ENCODE measurements around the gene ZMYM4.

ZMYM4 gene

DNA sequence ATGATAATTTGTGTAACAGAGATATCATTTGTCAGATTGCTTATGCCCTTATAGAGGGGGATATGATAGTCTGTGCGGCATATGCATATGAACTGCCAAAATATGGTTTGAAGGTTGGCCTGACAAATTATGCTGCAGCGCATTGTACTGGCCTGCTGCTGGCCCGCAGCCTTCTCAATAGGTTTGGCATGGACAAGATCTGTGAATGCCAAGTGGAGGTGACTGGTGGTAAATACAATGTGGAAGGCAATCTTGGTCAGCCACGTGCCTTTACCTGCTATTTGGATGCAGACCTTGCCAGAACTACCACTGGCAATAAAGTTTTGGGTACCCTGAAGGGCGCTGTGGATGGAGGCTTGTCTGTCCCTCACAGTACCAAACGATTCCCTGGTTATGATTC is 82.4 kb downstream of the ZMYM4 start:
- no peak overlapping the region for H3K4me3 ChIP-seq (ENCODE audit: low read depth, low read length)
- TF ChIP-seq, protein P1, sequence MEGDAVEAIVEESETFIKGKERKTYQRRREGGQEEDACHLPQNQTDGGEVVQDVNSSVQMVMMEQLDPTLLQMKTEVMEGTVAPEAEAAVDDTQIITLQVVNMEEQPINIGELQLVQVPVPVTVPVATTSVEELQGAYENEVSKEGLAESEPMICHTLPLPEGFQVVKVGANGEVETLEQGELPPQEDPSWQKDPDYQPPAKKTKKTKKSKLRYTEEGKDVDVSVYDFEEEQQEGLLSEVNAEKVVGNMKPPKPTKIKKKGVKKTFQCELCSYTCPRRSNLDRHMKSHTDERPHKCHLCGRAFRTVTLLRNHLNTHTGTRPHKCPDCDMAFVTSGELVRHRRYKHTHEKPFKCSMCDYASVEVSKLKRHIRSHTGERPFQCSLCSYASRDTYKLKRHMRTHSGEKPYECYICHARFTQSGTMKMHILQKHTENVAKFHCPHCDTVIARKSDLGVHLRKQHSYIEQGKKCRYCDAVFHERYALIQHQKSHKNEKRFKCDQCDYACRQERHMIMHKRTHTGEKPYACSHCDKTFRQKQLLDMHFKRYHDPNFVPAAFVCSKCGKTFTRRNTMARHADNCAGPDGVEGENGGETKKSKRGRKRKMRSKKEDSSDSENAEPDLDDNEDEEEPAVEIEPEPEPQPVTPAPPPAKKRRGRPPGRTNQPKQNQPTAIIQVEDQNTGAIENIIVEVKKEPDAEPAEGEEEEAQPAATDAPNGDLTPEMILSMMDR (IDR thresholded peaks at IDR 0.05; ENCODE audit: borderline replicate concordance, insufficient read depth, low read depth, low read length): no peak

DNA sequence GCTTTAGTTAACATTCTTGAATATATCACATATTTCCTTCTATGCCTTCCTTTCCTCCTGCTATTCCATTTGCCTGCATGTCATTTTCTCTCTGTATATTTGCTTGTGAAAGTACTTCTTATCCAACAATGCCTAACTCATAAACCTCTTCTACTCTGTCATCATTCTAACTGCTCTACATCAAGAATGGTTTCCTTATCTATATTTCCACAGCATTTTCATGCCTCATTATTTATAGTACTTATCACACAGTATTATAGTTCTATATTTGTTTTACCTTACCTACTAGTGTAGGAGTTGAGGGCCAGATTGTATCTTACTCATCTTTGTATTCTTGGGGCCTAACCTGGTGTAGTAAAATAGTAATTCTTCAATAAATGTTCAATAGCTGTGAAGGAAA is 91.5 kb downstream of the ZMYM4 start:
- TF ChIP-seq, protein P1 (IDR thresholded peaks at IDR 0.05; ENCODE audit: borderline replicate concordance, insufficient read depth, low read depth, low read length): no peak
- no peak overlapping the region for H3K4me3 ChIP-seq (ENCODE audit: low read depth, low read length)

DNA sequence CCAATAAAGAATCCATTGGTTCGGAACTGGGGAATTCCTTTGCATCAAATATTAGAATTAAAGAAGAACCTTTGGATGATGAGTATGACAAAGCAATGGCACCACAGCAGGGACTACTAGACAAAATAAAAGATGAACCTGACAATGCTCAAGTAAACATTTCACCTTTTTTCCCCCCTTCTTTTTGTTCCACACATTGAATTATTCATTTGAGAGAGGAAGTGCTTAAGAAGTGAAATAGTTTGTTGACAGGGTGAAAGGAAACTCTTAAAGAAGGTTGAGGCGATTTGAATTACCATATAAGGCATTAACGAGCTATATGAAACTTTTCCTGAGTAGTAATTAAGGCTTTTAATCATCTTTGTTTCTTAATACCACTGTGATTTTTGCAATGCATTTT is 93.1 kb downstream of the ZMYM4 start:
- H3K4me3 ChIP-seq (ENCODE audit: low read depth, low read length): no peak overlapping the region

DNA sequence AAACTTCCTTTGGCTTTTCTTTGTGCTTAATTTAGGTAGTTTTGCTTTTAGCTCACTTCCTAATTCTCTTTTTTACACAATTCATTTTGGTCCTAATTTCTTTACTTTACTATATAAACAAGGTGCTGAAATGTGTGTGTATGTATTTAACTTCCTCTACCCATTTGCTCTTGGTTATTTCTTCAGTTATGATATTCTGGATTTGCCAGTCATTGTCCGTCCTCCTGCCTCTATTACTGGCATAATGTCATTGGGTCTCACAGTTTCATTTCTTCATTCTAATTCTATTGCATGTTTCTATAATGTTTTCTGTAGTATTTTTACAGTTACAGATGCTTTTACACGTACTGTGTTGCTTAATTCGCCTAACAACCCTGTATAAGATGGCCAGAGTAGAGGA is 96.2 kb downstream of the ZMYM4 start:
- TF ChIP-seq, protein P1 (IDR thresholded peaks at IDR 0.05; ENCODE audit: borderline replicate concordance, insufficient read depth, low read depth, low read length): no peak
- no peak overlapping the region for H3K4me3 ChIP-seq (ENCODE audit: low read depth, low read length)

More for the DNA sequence above, 93.1 kb downstream of the ZMYM4 start:
- TF ChIP-seq, protein P1 (IDR thresholded peaks at IDR 0.05; ENCODE audit: borderline replicate concordance, insufficient read depth, low read depth, low read length): no peak

DNA sequence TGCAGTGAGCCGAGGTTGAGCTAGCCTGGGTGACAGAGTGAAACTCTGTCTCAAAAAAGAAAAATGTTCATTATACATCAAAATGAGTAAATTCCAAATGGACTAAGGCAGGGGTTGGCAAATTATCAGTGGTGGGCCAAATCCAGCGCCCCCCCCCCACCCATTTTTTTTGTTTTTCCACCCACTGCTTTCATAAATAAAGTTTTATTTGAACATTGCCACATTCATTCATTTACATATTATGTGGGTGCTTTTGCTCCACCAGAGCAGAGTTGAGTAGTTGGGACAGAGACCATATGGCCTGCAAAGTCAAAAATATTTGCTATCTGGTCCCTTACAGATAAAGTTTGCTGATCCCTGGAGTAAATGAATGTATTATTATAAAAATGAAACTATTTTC is 99.4 kb downstream of the ZMYM4 start:
- no peak overlapping the region for H3K4me3 ChIP-seq (ENCODE audit: low read depth, low read length)
- TF ChIP-seq, protein P1 (IDR thresholded peaks at IDR 0.05; ENCODE audit: borderline replicate concordance, insufficient read depth, low read depth, low read length): no peak

DNA sequence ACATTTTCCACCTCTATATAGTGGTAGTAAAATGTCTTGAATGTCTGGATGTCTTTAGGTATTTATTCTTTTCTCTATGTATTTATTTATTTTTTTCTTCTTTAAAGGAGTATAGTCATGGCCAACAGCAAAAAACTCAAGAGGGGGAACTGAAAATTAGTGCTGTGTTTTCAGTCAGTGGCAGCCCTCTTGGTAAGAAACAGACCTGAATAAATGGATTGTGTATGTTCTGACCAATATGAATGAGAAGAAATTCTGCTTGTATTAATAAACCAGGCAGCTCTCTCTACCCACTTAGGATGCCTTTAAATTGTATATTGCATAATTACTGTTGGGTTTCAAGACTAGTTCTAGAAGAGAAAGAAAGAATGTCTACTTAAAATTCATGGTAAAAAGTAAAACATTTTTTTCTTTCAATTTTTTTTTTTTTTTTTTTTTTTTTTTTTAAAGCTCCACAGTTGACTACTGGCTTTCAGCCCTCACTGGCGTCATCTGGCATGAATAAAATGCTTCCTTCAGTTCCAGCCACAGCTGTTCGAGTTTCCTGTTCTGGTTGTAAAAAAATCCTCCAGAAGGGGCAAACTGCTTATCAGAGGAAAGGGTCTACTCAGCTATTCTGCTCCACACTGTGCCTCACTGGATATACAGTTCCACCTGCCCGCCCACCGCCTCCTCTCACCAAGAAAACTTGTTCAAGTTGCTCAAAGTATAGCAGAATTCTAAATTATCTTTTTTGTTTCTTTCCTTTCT is 101.6 kb downstream of the ZMYM4 start:
- no peak overlapping the region for H3K4me3 ChIP-seq (ENCODE audit: low read depth, low read length)
- TF ChIP-seq, protein P1 (IDR thresholded peaks at IDR 0.05; ENCODE audit: borderline replicate concordance, insufficient read depth, low read depth, low read length): no peak

DNA sequence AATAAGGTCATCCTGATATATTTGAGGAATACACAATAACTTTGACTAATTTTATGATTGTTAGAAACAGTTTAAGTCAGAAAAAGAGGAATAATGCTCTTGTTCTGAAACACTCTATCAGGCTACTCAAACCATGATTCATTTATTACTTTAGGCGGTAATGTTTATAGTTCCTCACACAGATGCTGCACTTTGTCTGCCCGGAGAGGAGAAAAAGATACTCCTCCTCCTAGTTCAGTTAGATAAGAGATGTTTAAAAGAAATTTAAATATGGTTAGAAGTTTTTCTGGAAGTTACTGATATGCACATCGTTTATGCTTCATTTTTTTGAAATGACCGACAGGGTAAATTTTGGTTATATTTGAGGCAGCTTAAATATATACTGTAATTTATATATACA is 103.0 kb downstream of the ZMYM4 start:
- TF ChIP-seq, protein P1 (IDR thresholded peaks at IDR 0.05; ENCODE audit: borderline replicate concordance, insufficient read depth, low read depth, low read length): no peak
- no peak overlapping the region for H3K4me3 ChIP-seq (ENCODE audit: low read depth, low read length)

All from GM12875 (cell line).